NB4 (cell line): Measurements from ENCODE around the gene ADAMTS12.

Source experiments
- DNase-seq: peaks from one replicate; pipeline ENCODE4 v3.0.0; 2010; ENCODE audit warnings: low read depth
- H3K4me3 ChIP-seq: one replicate; pipeline ENCODE4 v1.5.1; 2011; ENCODE audit warnings: mild to moderate bottlenecking, low read depth, low read length, moderate library complexity
- MYC ChIP-seq: IDR thresholded peaks from 2 replicates; pipeline ENCODE4 v1.6.1; 2011; ENCODE audit warnings: low read depth, low read length
- POLR2A ChIP-seq: IDR thresholded peaks from 2 replicates; pipeline ENCODE4 v1.6.1; 2011; ENCODE audit warnings: mild to moderate bottlenecking; ENCODE audit not compliant: insufficient read length; ENCODE audit errors: extremely low read depth
- TF ChIP-seq, protein P1 (sequence below): IDR thresholded peaks from one replicate; pipeline ENCODE4 v1.5.1; 2012; ENCODE audit warnings: low read depth, low read length
- TF ChIP-seq, protein P2 (sequence below): IDR thresholded peaks from 2 replicates; pipeline ENCODE4 v1.6.1; 2011; ENCODE audit warnings: low read depth, low read length

The ADAMTS12 gene

DNA sequence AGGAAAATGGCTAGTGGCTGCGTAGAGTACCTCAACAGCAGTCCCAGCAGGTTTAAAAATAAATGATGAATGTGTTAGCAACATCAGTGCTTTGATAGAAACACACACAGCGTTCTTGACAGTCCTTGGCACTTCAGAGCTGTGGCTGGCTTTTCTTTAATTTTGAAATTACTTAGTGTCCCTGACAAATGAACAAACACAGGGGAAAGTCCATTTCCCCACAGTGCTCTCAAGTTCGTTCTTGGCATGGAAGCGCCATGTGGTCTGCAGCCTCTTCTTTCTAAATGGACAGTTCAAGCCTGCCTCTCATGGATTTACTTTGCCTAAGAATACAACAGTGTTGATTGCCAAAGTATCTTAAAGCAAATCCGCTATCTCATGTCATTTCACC lies 102.2 kb downstream of the ADAMTS12 start:
- no peak for DNase-seq
- TF ChIP-seq, protein P1, sequence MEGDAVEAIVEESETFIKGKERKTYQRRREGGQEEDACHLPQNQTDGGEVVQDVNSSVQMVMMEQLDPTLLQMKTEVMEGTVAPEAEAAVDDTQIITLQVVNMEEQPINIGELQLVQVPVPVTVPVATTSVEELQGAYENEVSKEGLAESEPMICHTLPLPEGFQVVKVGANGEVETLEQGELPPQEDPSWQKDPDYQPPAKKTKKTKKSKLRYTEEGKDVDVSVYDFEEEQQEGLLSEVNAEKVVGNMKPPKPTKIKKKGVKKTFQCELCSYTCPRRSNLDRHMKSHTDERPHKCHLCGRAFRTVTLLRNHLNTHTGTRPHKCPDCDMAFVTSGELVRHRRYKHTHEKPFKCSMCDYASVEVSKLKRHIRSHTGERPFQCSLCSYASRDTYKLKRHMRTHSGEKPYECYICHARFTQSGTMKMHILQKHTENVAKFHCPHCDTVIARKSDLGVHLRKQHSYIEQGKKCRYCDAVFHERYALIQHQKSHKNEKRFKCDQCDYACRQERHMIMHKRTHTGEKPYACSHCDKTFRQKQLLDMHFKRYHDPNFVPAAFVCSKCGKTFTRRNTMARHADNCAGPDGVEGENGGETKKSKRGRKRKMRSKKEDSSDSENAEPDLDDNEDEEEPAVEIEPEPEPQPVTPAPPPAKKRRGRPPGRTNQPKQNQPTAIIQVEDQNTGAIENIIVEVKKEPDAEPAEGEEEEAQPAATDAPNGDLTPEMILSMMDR = no peak
- TF ChIP-seq, protein P2, sequence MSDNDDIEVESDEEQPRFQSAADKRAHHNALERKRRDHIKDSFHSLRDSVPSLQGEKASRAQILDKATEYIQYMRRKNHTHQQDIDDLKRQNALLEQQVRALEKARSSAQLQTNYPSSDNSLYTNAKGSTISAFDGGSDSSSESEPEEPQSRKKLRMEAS = no peak
- TF ChIP-seq POLR2A (no peak), MYC (no peak)
- no peak overlapping the region for H3K4me3 ChIP-seq

DNA sequence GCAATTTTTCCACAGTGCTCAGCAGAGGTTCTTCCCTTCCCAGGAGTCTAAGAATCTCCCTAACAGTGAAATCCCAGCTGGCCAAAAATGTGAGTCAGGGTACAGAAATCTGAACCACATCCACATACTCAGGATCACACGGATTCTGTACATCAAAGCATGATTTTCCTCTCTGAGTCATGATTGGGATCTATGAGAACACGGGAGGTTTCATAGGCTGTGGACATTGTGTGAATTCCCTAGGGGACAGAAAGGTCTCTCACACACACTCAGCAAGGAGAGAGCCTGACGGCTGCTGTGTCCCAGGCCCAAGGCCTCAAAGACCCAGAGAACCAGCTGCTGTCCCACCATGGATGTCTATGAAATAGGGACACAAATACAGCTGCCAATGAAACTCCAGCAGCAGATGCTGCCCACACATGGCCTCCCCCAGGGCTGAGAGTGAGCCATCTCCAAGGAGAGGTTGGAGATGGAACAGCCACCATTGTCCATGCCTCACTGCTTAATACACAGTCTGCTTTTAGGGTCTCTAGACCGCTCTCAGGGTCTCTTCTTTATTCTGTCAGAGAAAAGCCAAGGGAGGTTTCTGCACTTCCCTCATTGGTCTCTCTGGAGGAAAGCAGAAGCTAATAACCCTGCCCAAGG lies 102.7 kb downstream of the ADAMTS12 start:
- TF ChIP-seq, protein P1 = no peak
- TF ChIP-seq, protein P2 = no peak
- TF ChIP-seq POLR2A (no peak), MYC (no peak)
- H3K4me3 ChIP-seq = no peak overlapping the region
- no peak for DNase-seq

DNA sequence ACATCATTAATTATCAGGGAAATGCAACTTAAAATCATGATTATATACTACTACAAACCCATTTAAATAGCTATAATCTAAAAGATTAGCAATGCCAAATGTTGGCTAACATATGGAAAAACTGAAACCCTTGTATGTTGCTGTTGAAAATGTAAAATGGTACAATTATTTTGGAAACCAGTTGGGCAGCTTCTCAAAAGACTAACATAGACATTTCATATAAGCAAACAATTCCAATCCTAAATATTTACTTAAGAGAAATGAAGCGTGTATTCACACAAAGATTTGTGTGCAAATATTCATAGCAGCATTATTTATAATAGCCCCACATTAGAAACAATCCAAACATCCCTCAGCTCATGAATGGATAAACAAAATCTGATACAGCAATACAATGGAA lies 106.2 kb downstream of the ADAMTS12 start:
- TF ChIP-seq, protein P1 = no peak
- TF ChIP-seq MYC (no peak), POLR2A (no peak)
- TF ChIP-seq, protein P2 = no peak
- H3K4me3 ChIP-seq = no peak overlapping the region
- DNase-seq = no peak

DNA sequence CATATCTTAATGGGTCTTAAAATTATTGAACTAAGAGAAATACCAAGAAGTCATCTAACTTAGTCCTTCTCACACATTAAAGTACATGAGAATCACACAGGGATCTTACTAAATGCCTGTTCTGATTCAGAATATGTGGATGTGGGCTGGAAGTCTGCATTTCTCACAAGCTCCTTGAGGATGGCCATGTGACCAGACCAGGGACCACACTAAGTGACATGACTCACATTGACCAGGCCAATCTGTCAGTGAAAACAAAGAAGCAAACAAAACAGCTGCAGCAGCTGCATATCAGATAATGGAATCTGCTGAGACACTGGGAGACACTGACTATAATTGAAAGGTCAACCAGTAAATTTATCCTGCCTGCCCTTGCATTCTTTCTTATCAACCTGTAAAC lies 110.5 kb downstream of the ADAMTS12 start:
- H3K4me3 ChIP-seq = no peak overlapping the region
- TF ChIP-seq, protein P2 = no peak
- TF ChIP-seq POLR2A (no peak), MYC (no peak)
- TF ChIP-seq, protein P1 = no peak
- no peak for DNase-seq

DNA sequence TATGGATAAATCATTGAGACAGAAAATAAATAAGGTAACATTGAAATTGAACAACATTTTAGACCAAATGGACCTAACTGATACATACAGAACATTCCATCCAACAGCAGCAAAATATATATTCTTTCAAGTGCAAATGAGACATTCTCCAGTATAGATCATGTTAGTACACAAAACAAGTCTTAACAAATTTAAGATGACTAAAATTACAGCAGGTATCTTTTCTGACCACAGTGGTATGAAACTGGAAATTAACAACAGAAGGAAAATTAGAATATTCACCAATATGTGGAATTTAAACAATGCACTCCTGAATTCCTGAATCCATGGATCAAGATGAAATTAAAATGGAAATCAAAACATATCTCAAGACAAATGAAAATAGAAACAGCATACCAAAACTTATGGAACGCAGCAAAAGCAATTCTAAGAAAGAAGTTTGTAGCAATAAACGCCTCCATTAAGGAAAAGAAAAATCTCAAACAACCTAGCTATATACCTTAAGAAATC lies 115.6 kb downstream of the ADAMTS12 start:
- no peak overlapping the region for H3K4me3 ChIP-seq
- TF ChIP-seq, protein P2 = no peak
- TF ChIP-seq, protein P1 = no peak
- TF ChIP-seq MYC (no peak), POLR2A (no peak)
- DNase-seq = no peak
